ENCODE measurements around the gene FYB1.
"Not testable (repeated sequence)": the region's sequence is repeated elsewhere in the genome, so short reads cannot be mapped to it uniquely, and the experiment has no call there.

Gene FYB1

GRCh38 chr5:39249069-39249468 lies 29.7 kb upstream of the FYB1 start:
- Mint-ChIP-seq H3K4me1 (ENCODE audit: low read depth) (peaks cover 16% of the 10 kb centered on the region), H3K27me3 (no peaks in the 10 kb centered on the region), H3K36me3 (ENCODE audit: low read depth) (peaks cover 63% of the 10 kb centered on the region), H3K27ac (no peak overlapping the region), H3K9me3 (peaks cover 33% of the 10 kb centered on the region), H3K4me3 (no peak overlapping the region)
- intact Hi-C loops (cut with micrococcal nuclease): no loop called here

- Mint-ChIP-seq H3K36me3 (ENCODE audit: low read depth) (peaks cover 24% of the 10 kb centered on the region), H3K4me3 (no peak overlapping the region), H3K27me3 (no peaks in the 10 kb centered on the region), H3K4me1 (ENCODE audit: low read depth) (peaks cover 14% of the 10 kb centered on the region), H3K27ac (no peak overlapping the region), H3K9me3 (peaks cover 20% of the 10 kb centered on the region)
- intact Hi-C loops (cut with micrococcal nuclease): no loop called here
Measured at GRCh38 chr5:39240750-39241149, 21.4 kb upstream of the FYB1 start.

- H3K9me3 Mint-ChIP-seq: peaks cover 8% of the 10 kb centered on the region
- no peaks in the 10 kb centered on the region for H3K27me3 Mint-ChIP-seq
- H3K27ac Mint-ChIP-seq: peak overlapping the region; percentile 49
- H3K4me1 Mint-ChIP-seq (ENCODE audit: low read depth): peaks cover 14% of the 10 kb centered on the region
- H3K36me3 Mint-ChIP-seq (ENCODE audit: low read depth): peaks cover 5% of the 10 kb centered on the region
- H3K4me3 Mint-ChIP-seq: no peak overlapping the region
- intact Hi-C loops (cut with micrococcal nuclease): no loop called here
Measured at GRCh38 chr5:39238366-39239105, 19.2 kb upstream of the FYB1 start.

GRCh38 chr5:39236718-39237117 lies 17.4 kb upstream of the FYB1 start:
- Mint-ChIP-seq H3K27ac (no peak overlapping the region), H3K27me3 (no peaks in the 10 kb centered on the region), H3K36me3 (ENCODE audit: low read depth) (peaks cover 11% of the 10 kb centered on the region), H3K9me3 (peaks cover 8% of the 10 kb centered on the region), H3K4me1 (ENCODE audit: low read depth) (peaks cover 19% of the 10 kb centered on the region), H3K4me3 (no peak overlapping the region)
- intact Hi-C loops (cut with micrococcal nuclease): no loop called here

GRCh38 chr5:39235648-39236047 lies 16.3 kb upstream of the FYB1 start:
- intact Hi-C loops (cut with micrococcal nuclease): no loop called here
- Mint-ChIP-seq H3K4me1 (ENCODE audit: low read depth) (peaks cover 25% of the 10 kb centered on the region), H3K4me3 (no peak overlapping the region), H3K36me3 (ENCODE audit: low read depth) (peaks cover 11% of the 10 kb centered on the region), H3K27ac (no peak overlapping the region), H3K9me3 (peaks cover 3% of the 10 kb centered on the region), H3K27me3 (no peaks in the 10 kb centered on the region)

GRCh38 chr5:39234494-39234893 lies 15.1 kb upstream of the FYB1 start:
- intact Hi-C loops (cut with micrococcal nuclease); H3K27ac Mint-ChIP-seq: not testable (repeated sequence)

GRCh38 chr5:39233783-39234182 lies 14.4 kb upstream of the FYB1 start:
- no peak overlapping the region for H3K27ac Mint-ChIP-seq
- peaks cover 21% of the 10 kb centered on the region for H3K4me1 Mint-ChIP-seq (ENCODE audit: low read depth)
- H3K9me3 Mint-ChIP-seq: no peaks in the 10 kb centered on the region
- H3K36me3 Mint-ChIP-seq (ENCODE audit: low read depth): peaks cover 11% of the 10 kb centered on the region
- H3K27me3 Mint-ChIP-seq: no peaks in the 10 kb centered on the region
- no peak overlapping the region for H3K4me3 Mint-ChIP-seq
- intact Hi-C loops (cut with micrococcal nuclease): no loop called here

More at GRCh38 chr5:39234494-39234893, 15.1 kb upstream of the FYB1 start:
- H3K4me3 Mint-ChIP-seq, H3K27me3 Mint-ChIP-seq, H3K9me3 Mint-ChIP-seq: not testable (repeated sequence)
- Mint-ChIP-seq H3K4me1 (ENCODE audit: low read depth) (peaks cover 24% of the 10 kb centered on the region), H3K36me3 (ENCODE audit: low read depth) (peaks cover 11% of the 10 kb centered on the region)

GRCh38 chr5:39231705-39232525 lies 12.6 kb upstream of the FYB1 start:
- intact Hi-C loops (cut with micrococcal nuclease): no loop called here
- H3K4me3 Mint-ChIP-seq: no peak overlapping the region
- peak overlapping the region; percentile 8 for H3K27ac Mint-ChIP-seq
- peaks cover 8% of the 10 kb centered on the region for H3K36me3 Mint-ChIP-seq (ENCODE audit: low read depth)
- no peaks in the 10 kb centered on the region for H3K9me3 Mint-ChIP-seq
- H3K27me3 Mint-ChIP-seq: no peaks in the 10 kb centered on the region
- peaks cover 25% of the 10 kb centered on the region for H3K4me1 Mint-ChIP-seq (ENCODE audit: low read depth)

- no peak overlapping the region for H3K4me3 Mint-ChIP-seq
- H3K27me3 Mint-ChIP-seq: no peaks in the 10 kb centered on the region
- H3K36me3 Mint-ChIP-seq (ENCODE audit: low read depth): peaks cover 6% of the 10 kb centered on the region
- intact Hi-C loops (cut with micrococcal nuclease): no loop called here
- peak overlapping the region; percentile 16 for H3K27ac Mint-ChIP-seq
- H3K4me1 Mint-ChIP-seq (ENCODE audit: low read depth): peaks cover 49% of the 10 kb centered on the region
- no peaks in the 10 kb centered on the region for H3K9me3 Mint-ChIP-seq
Measured at GRCh38 chr5:39228596-39228995, 9.2 kb upstream of the FYB1 start.

GRCh38 chr5:39226558-39226957 lies 7.2 kb upstream of the FYB1 start:
- H3K27me3 Mint-ChIP-seq: no peaks in the 10 kb centered on the region
- peak overlapping the region; percentile 7 for H3K27ac Mint-ChIP-seq
- H3K4me3 Mint-ChIP-seq: no peak overlapping the region
- H3K4me1 Mint-ChIP-seq (ENCODE audit: low read depth): peaks cover 52% of the 10 kb centered on the region
- intact Hi-C loops (cut with micrococcal nuclease): no loop called here
- H3K9me3 Mint-ChIP-seq: no peaks in the 10 kb centered on the region
- H3K36me3 Mint-ChIP-seq (ENCODE audit: low read depth): peaks cover 6% of the 10 kb centered on the region

- Mint-ChIP-seq H3K4me1 (ENCODE audit: low read depth) (peaks cover 49% of the 10 kb centered on the region), H3K27me3 (no peaks in the 10 kb centered on the region), H3K36me3 (ENCODE audit: low read depth) (peaks cover 6% of the 10 kb centered on the region), H3K4me3 (no peak overlapping the region), H3K9me3 (no peaks in the 10 kb centered on the region), H3K27ac (peak overlapping the region; percentile 7)
- intact Hi-C loops (cut with micrococcal nuclease): no loop called here
Measured at GRCh38 chr5:39226100-39226451, 6.7 kb upstream of the FYB1 start.

GRCh38 chr5:39225405-39226099 lies 6.2 kb upstream of the FYB1 start:
- H3K9me3 Mint-ChIP-seq: no peaks in the 10 kb centered on the region
- H3K27me3 Mint-ChIP-seq: no peaks in the 10 kb centered on the region
- peaks cover 7% of the 10 kb centered on the region for H3K36me3 Mint-ChIP-seq (ENCODE audit: low read depth)
- intact Hi-C loops (cut with micrococcal nuclease): no loop called here
- H3K27ac Mint-ChIP-seq: peak overlapping the region; percentile 7
- H3K4me3 Mint-ChIP-seq: no peak overlapping the region
- peaks cover 49% of the 10 kb centered on the region for H3K4me1 Mint-ChIP-seq (ENCODE audit: low read depth)

- peak overlapping the region; percentile 87 for H3K27ac Mint-ChIP-seq
- peak overlapping the region; percentile 39 for H3K4me3 Mint-ChIP-seq
- H3K4me1 Mint-ChIP-seq (ENCODE audit: low read depth): peaks cover 60% of the 10 kb centered on the region
- no peaks in the 10 kb centered on the region for H3K27me3 Mint-ChIP-seq
- peaks cover 20% of the 10 kb centered on the region for H3K36me3 Mint-ChIP-seq (ENCODE audit: low read depth)
- H3K9me3 Mint-ChIP-seq: no peaks in the 10 kb centered on the region
- intact Hi-C loops (cut with micrococcal nuclease): no loop called here
Measured at GRCh38 chr5:39224196-39224761, 4.9 kb upstream of the FYB1 start.

Data from dendritic cell treated with granulocyte-macrophage colony-stimulating factor and Interleukin-4, amounts not matched to agents 40 ng/mL and 50 ng/mL, for 4 days (primary cell).